Caco-2 (cell line): Measurements from ENCODE around the gene WIPF2. TPM values are rescaled to one million over a fixed set of nuclear protein-coding genes. Genes with fewer than 3 reads are reported as not detected.

ENCODE experiments used
- BruUV-seq: library from RNA; stranded (reverse); fragments of 400-500 nt; replicated peaks from 2 replicates; lab custom pipeline; 2021; lab: Mats Ljungman, UMichigan
- CTCF ChIA-PET: fragments of 300-600 bp; sonication (Branson Sonifier 250); formaldehyde crosslinking; loops from one replicate; lab custom pipeline; 2022; ENCODE audit warnings: antibody characterized with exemption; lab: Charles Lee
- POLR2A ChIA-PET: fragments of 300-600 bp; sonication (Branson Sonifier 250); formaldehyde crosslinking; loops from one replicate; lab custom pipeline; 2022; ENCODE audit warnings: antibody characterized with exemption; lab: Charles Lee
- DNase-seq, 2 experiments: peaks; one replicate each; pipeline versions ENCODE4 v3.0.0 to v3.0.0-alpha.2; 2020 to 2022
- H3K27me3 ChIP-seq: replicated peaks from 2 replicates; pipeline ENCODE4 v1.6.0; 2011; ENCODE audit warnings: low read length; ENCODE audit not compliant: control insufficient read depth, insufficient read depth
- H3K36me3 ChIP-seq: 2 replicates; pipeline ENCODE4 v1.5.1; 2011; ENCODE audit warnings: low read length; ENCODE audit not compliant: control insufficient read depth, insufficient read depth
- H3K4me1 ChIP-seq: fragments of 250-450 bp; sonication (Bioruptor Pico); 2 replicates; pipeline ENCODE4 v1.5.1; 2020; ENCODE audit warnings: mild to moderate bottlenecking
- H3K4me3 ChIP-seq: 2 replicates; pipeline ENCODE4 v1.5.1; 2011; ENCODE audit warnings: low read depth, mild to moderate bottlenecking, control low read depth, low read length
- H3K9me3 ChIP-seq: fragments of 250-450 bp; sonication (Bioruptor Pico); 2 replicates; pipeline ENCODE4 v1.5.1; 2020; ENCODE audit warnings: mild to moderate bottlenecking, moderate library complexity
- H3K27ac Mint-ChIP-seq: one replicate; pipeline ENCODE4 v1.8.0; 2022; ENCODE audit warnings: mixed read lengths; ENCODE audit not compliant: unreplicated experiment
- H3K27me3 Mint-ChIP-seq: one replicate; pipeline ENCODE4 v1.8.0; 2022; ENCODE audit warnings: mixed read lengths; ENCODE audit not compliant: insufficient read depth, unreplicated experiment
- H3K36me3 Mint-ChIP-seq: one replicate; pipeline ENCODE4 v1.8.0; 2022; ENCODE audit warnings: mild to moderate bottlenecking, mixed read lengths; ENCODE audit not compliant: insufficient read depth, unreplicated experiment
- H3K4me1 Mint-ChIP-seq: one replicate; pipeline ENCODE4 v1.8.0; 2022; ENCODE audit warnings: low read depth, mixed read lengths; ENCODE audit not compliant: unreplicated experiment
- H3K4me3 Mint-ChIP-seq: one replicate; pipeline ENCODE4 v1.8.0; 2022; ENCODE audit warnings: mild to moderate bottlenecking, moderate library complexity, mixed read lengths; ENCODE audit not compliant: unreplicated experiment
- H3K9me3 Mint-ChIP-seq: one replicate; pipeline ENCODE4 v1.8.0; 2022; ENCODE audit warnings: mixed read lengths; ENCODE audit not compliant: unreplicated experiment
- CTCF ChIP-seq, 2 experiments: fragments of 200-600 bp in 1 of 2; IDR thresholded peaks; 1 replicate in 1 of 2; 2 replicates in 1 of 2; pipeline versions ENCODE4 v1.5.1 to v1.8.0; 2011 to 2022; ENCODE audit warnings: antibody characterized with exemption in 1 of 2, control low read depth in 1 of 2, inconsistent platforms in 1 of 2, low read depth in 1 of 2, low read length in 1 of 2, mild to moderate bottlenecking in 1 of 2, moderate library complexity in 1 of 2; ENCODE audit not compliant: insufficient read depth in 1 of 2, severe bottlenecking in 1 of 2, unreplicated experiment in 1 of 2
- intact Hi-C: fragments of 100-400 bp; cut with micrococcal nuclease; formaldehyde crosslinking; loops from one replicate; pipeline ENCODE4 v1.10.0; 2022; ENCODE audit not compliant: unreplicated experiment
- total RNA-seq: library from RNA; stranded (reverse); gene quantifications from 2 replicates; pipeline ENCODE4 v1.2.3, GENCODE V29; 2022

WIPF2 gene
- total RNA-seq, 1 experiment from 2014 or later = 33.4 TPM

GRCh38 chr17:40253565-40253964 lies 34.5 kb downstream of the WIPF2 start:
- Histone ChIP-seq H3K27me3 (no peaks in the 10 kb centered on the region), H3K36me3 (peaks cover 1% of the 10 kb centered on the region; the same call in 1 of the 2 replicates), H3K9me3 (no peaks in the 10 kb centered on the region), H3K4me1 (peaks cover 6% of the 10 kb centered on the region; the same call in 1 of the 2 replicates), H3K4me3 (no peak overlapping the region)
- TF ChIP-seq CTCF (IDR thresholded peaks at IDR 0.05; ENCODE audit: insufficient read depth in 1 of 2, low read depth in 1 of 2, low read length in 1 of 2, severe bottlenecking in 1 of 2, unreplicated experiment in 1 of 2) = no peak
- Mint-ChIP-seq H3K36me3 (peaks cover 52% of the 10 kb centered on the region), H3K27ac (no peak overlapping the region), H3K27me3 (no peaks in the 10 kb centered on the region), H3K9me3 (no peaks in the 10 kb centered on the region), H3K4me1 (no peaks in the 10 kb centered on the region), H3K4me3 (no peak overlapping the region)
- POLR2A ChIA-PET = interaction anchor here (0.5 kb wide), 1 partner anchor 37 kb away, joined by 3 read pairs; no protein-coding TSS in a partner anchor
- DNase-seq = no peak
- no TSS peak for BruUV-seq
- intact Hi-C loops = no loop called here
- CTCF ChIA-PET = interaction anchor here (0.5 kb wide), 1 partner anchor 54 kb away, joined by 4 read pairs; no protein-coding TSS in a partner anchor

GRCh38 chr17:40259505-40259904 lies 40.4 kb downstream of the WIPF2 start:
- Histone ChIP-seq H3K27me3 (no peaks in the 10 kb centered on the region), H3K36me3 (peaks cover 1% of the 10 kb centered on the region; the same call in 1 of the 2 replicates), H3K4me3 (no peak overlapping the region), H3K4me1 (no peaks in the 10 kb centered on the region), H3K9me3 (no peaks in the 10 kb centered on the region)
- intact Hi-C loops = no loop called here
- POLR2A ChIA-PET = no interaction called here
- DNase-seq = no peak
- TF ChIP-seq CTCF (IDR thresholded peaks at IDR 0.05; ENCODE audit: insufficient read depth in 1 of 2, low read depth in 1 of 2, low read length in 1 of 2, severe bottlenecking in 1 of 2, unreplicated experiment in 1 of 2) = no peak
- Mint-ChIP-seq H3K27me3 (no peaks in the 10 kb centered on the region), H3K36me3 (peaks cover 60% of the 10 kb centered on the region), H3K4me1 (no peaks in the 10 kb centered on the region), H3K4me3 (no peak overlapping the region), H3K27ac (no peak overlapping the region), H3K9me3 (no peaks in the 10 kb centered on the region)
- CTCF ChIA-PET = interaction anchor here (0.6 kb wide), 1 partner anchor 8 kb away, joined by 6 read pairs; no protein-coding TSS in a partner anchor
- BruUV-seq = no TSS peak

GRCh38 chr17:40260528-40260927 lies 41.4 kb downstream of the WIPF2 start:
- Mint-ChIP-seq H3K4me1 (no peaks in the 10 kb centered on the region), H3K9me3 (no peaks in the 10 kb centered on the region), H3K4me3 (no peak overlapping the region), H3K36me3 (peaks cover 64% of the 10 kb centered on the region), H3K27ac (no peak overlapping the region), H3K27me3 (no peaks in the 10 kb centered on the region)
- no peaks in the 10 kb centered on the region for H3K4me1 ChIP-seq
- H3K4me3 ChIP-seq = no peak overlapping the region
- intact Hi-C loops = no loop called here
- H3K9me3 ChIP-seq = no peaks in the 10 kb centered on the region
- no TSS peak for BruUV-seq
- POLR2A ChIA-PET = no interaction called here
- DNase-seq = no peak
- CTCF ChIA-PET = no interaction called here
- H3K27me3 ChIP-seq = no peaks in the 10 kb centered on the region
- H3K36me3 ChIP-seq = peaks cover 1% of the 10 kb centered on the region; the same call in 1 of the 2 replicates
- TF ChIP-seq CTCF (IDR thresholded peaks at IDR 0.05; ENCODE audit: insufficient read depth in 1 of 2, low read depth in 1 of 2, low read length in 1 of 2, severe bottlenecking in 1 of 2, unreplicated experiment in 1 of 2) = no peak
